GM12878 (cell line): Measurements from ENCODE around the gene DIAPH2. TPM values are rescaled to one million over a fixed set of nuclear protein-coding genes. Genes with fewer than 3 reads are reported as not detected.

Source experiments
- ATAC-seq: fragments of 200-7000 bp; cut with Tn5 transposase; 3 replicates; pipeline ENCODE4 v1.9.1; 2020; ENCODE audit warnings: mild to moderate bottlenecking, moderate library complexity
- BruUV-seq: library from RNA; stranded (reverse); fragments of 400-500 nt; replicated peaks from 2 replicates; lab custom pipeline; 2021; lab: Mats Ljungman, UMichigan
- CTCF ChIA-PET: fragments of 300-600 bp; sonication (Branson Sonifier 250); formaldehyde crosslinking; extraction: SDS; loops from one replicate; lab custom pipeline; 2021; ENCODE audit warnings: inconsistent platforms; lab: Yijun Ruan, JAX
- POLR2A ChIA-PET: fragments of 350-600 bp; formaldehyde crosslinking; extraction: SDS; loops from one replicate; lab custom pipeline; 2021; ENCODE audit warnings: inconsistent platforms; lab: Charles Lee
- RAD21 ChIA-PET: fragments of 300-600 bp; sonication (Branson Sonifier 250); formaldehyde crosslinking; loops from one replicate; lab custom pipeline; 2023; ENCODE audit warnings: antibody characterized with exemption; ENCODE audit not compliant: unreplicated experiment; lab: Charles Lee
- SMC1A ChIA-PET: fragments of 300-600 bp; sonication (Branson Sonifier 250); formaldehyde crosslinking; loops from one replicate; lab custom pipeline; 2023; ENCODE audit not compliant: unreplicated experiment, uncharacterized antibody; lab: Charles Lee
- DNase-seq: peaks from one replicate; pipeline ENCODE4 v3.0.0-alpha.2; 2011; ENCODE audit warnings: low read depth, low spot score
- FAIRE-seq: peaks from 3 replicates; lab custom pipeline; 2011; peaks lifted over from hg19 to GRCh38; lab: Jason Lieb, UNC
- H2AFZ ChIP-seq: 2 replicates; pipeline ENCODE4 v1.6.0; 2011; ENCODE audit warnings: low read depth, low read length, control low read depth; ENCODE audit not compliant: control insufficient read depth
- H3K27ac ChIP-seq: 2 replicates; pipeline ENCODE4 v1.5.1; 2011; ENCODE audit warnings: control low read depth; ENCODE audit not compliant: control insufficient read depth, insufficient read depth
- H3K27me3 ChIP-seq, 2 experiments: replicated peaks in 1 of 2; 2 replicates each; pipeline versions ENCODE4 v1.6.0 to v1.6.1; 2011; ENCODE audit warnings: low read length in 1 of 2; ENCODE audit not compliant: control insufficient read depth in 2 of 2, insufficient read depth in 2 of 2
- H3K36me3 ChIP-seq, 2 experiments: 2 replicates each; pipeline ENCODE4 v1.5.1; 2011; ENCODE audit warnings: low read length in 1 of 2; ENCODE audit not compliant: control insufficient read depth in 2 of 2, insufficient read depth in 2 of 2
- H3K4me1 ChIP-seq: 2 replicates; pipeline ENCODE4 v1.6.1; 2011; ENCODE audit warnings: mild to moderate bottlenecking, low read length, moderate library complexity, mixed read lengths; ENCODE audit not compliant: control insufficient read depth, insufficient read depth
- H3K4me2 ChIP-seq: 2 replicates; pipeline ENCODE4 v1.6.0; 2011; ENCODE audit warnings: control low read depth; ENCODE audit not compliant: control insufficient read depth, insufficient read depth
- H3K4me3 ChIP-seq: fragments of 200-600 bp; sonication (generic); 2 replicates; pipeline ENCODE4 v1.5.1; 2016
- H3K79me2 ChIP-seq: 2 replicates; pipeline ENCODE4 v1.6.0; 2011; ENCODE audit warnings: low read length; ENCODE audit not compliant: control insufficient read depth, insufficient read depth
- H3K9ac ChIP-seq: 2 replicates; pipeline ENCODE4 v1.8.0; 2011; ENCODE audit warnings: low read length, control low read depth, mixed read lengths; ENCODE audit not compliant: control insufficient read depth, insufficient read depth
- H3K9me3 ChIP-seq: replicated peaks from 3 replicates; pipeline ENCODE4 v1.5.1; 2011; ENCODE audit warnings: mild to moderate bottlenecking, low read length; ENCODE audit not compliant: control insufficient read depth, insufficient read depth
- H4K20me1 ChIP-seq: 2 replicates; pipeline ENCODE4 v1.6.0; 2011; ENCODE audit not compliant: control insufficient read depth, insufficient read depth
- ATF2 ChIP-seq: IDR thresholded peaks from 2 replicates; pipeline ENCODE4 v1.6.1; 2012; ENCODE audit warnings: low read length, inconsistent platforms
- BCL11A ChIP-seq: IDR thresholded peaks from 2 replicates; pipeline ENCODE4 v1.6.1; 2011; ENCODE audit warnings: low read depth, low read length
- BCLAF1 ChIP-seq: fragments of 450-650 bp; IDR thresholded peaks from 2 replicates; pipeline ENCODE4 v1.6.1; 2017; ENCODE audit warnings: antibody characterized with exemption, mild to moderate bottlenecking, moderate library complexity
- CEBPB ChIP-seq, 2 experiments: fragments of 150-350 bp in 1 of 2; IDR thresholded peaks; 2 replicates each; pipeline ENCODE4 v1.6.1; 2012 to 2014; ENCODE audit warnings: low read depth in 2 of 2, low read length in 2 of 2, borderline replicate concordance in 1 of 2, inconsistent platforms in 1 of 2
- CREM ChIP-seq: IDR thresholded peaks from 2 replicates; pipeline ENCODE4 v1.6.1; 2014; ENCODE audit warnings: antibody characterized with exemption, low read depth
- ETV6 ChIP-seq, 2 experiments: fragments of 450-650 bp in 1 of 2; IDR thresholded peaks in 1 of 2; conservative IDR thresholded peaks in 1 of 2; 2 replicates each; pipeline ENCODE4 v1.6.1; 2014; ENCODE audit warnings: antibody characterized with exemption in 1 of 2, borderline replicate concordance in 1 of 2, low read depth in 1 of 2, mild to moderate bottlenecking in 1 of 2, moderate library complexity in 1 of 2
- HSF1 ChIP-seq: fragments of 150-350 bp; IDR thresholded peaks from 2 replicates; pipeline ENCODE4 v1.6.1; 2014; ENCODE audit warnings: mild to moderate bottlenecking, low read depth, low read length
- JUNB ChIP-seq: IDR thresholded peaks from 2 replicates; pipeline ENCODE4 v1.6.1; 2016; ENCODE audit warnings: antibody characterized with exemption, mild to moderate bottlenecking
- JUND ChIP-seq: IDR thresholded peaks from 2 replicates; pipeline ENCODE4 v1.6.1; 2012; ENCODE audit warnings: low read depth, mild to moderate bottlenecking, low read length, improper control_type of control experiment, moderate library complexity
- PAX5 ChIP-seq: IDR thresholded peaks from 2 replicates; pipeline ENCODE4 v1.6.1; 2011; ENCODE audit warnings: low read depth, low read length, borderline replicate concordance
- PKNOX1 ChIP-seq: fragments of 450-650 bp; IDR thresholded peaks from 2 replicates; pipeline ENCODE4 v1.6.1; 2016; ENCODE audit warnings: mild to moderate bottlenecking
- PML ChIP-seq: IDR thresholded peaks from 2 replicates; pipeline ENCODE4 v1.6.1; 2012; ENCODE audit warnings: low read length, inconsistent platforms
- POLR2AphosphoS2 ChIP-seq: IDR thresholded peaks from 2 replicates; pipeline ENCODE4 v1.6.1; 2011; ENCODE audit warnings: low read depth, mild to moderate bottlenecking, low read length, improper control_type of control experiment, moderate library complexity
- POU2F2 ChIP-seq: IDR thresholded peaks from 3 replicates; pipeline ENCODE4 v1.6.1; 2011; ENCODE audit warnings: low read depth, mild to moderate bottlenecking, low read length, borderline replicate concordance
- RELA ChIP-seq: fragments of 450-650 bp; IDR thresholded peaks from 2 replicates; pipeline ENCODE4 v1.8.0; 2014; ENCODE audit warnings: borderline replicate concordance; ENCODE audit not compliant: partially characterized antibody
- TAF1 ChIP-seq: IDR thresholded peaks from 2 replicates; pipeline ENCODE4 v1.6.1; 2011; ENCODE audit warnings: mild to moderate bottlenecking, low read depth, low read length, borderline replicate concordance
- ZNF24 ChIP-seq: fragments of 450-650 bp; IDR thresholded peaks from 2 replicates; pipeline ENCODE4 v1.6.1; 2017; ENCODE audit warnings: antibody characterized with exemption, mild to moderate bottlenecking
- WGBS: methylation state at CpG from one replicate; pipeline ENCODE4 v1.1.6; 2016; ENCODE audit warnings: low lambda C conversion rate; ENCODE audit not compliant: insufficient replicate concordance, insufficient coverage; ENCODE audit errors: missing lambda C conversion rate; 5-methylcytosine and 5-hydroxymethylcytosine counted together
- in situ Hi-C: fragments of 300-500 bp; cut with MboI; formaldehyde crosslinking; loops from 9 replicates; pipeline ENCODE4 v1.14.3; 2018; ENCODE audit warnings: mixed read lengths
- intact Hi-C: fragments of 100-400 bp; cut with micrococcal nuclease; formaldehyde crosslinking; loops from one replicate; pipeline ENCODE4 v1.14.2; 2022; ENCODE audit not compliant: unreplicated experiment
- polyA plus RNA-seq, 11 experiments: library from polyadenylated mRNA; depleted of rRNA in 4 of 11; unstranded in 6 of 11; stranded (reverse) in 5 of 11; fragments of >200 nt; fragmentation: Nextera tagmentation in 4 of 11; fragmentation: Illumina TruSeq in 1 of 11; extraction: Ambion mirVana in 4 of 11; extraction: Trizol in 1 of 11; gene quantifications; 1 replicate in 1 of 11; 2 replicates in 10 of 11; pipeline versions ENCODE4 v1.2.1 to v1.2.3, GENCODE V29; 2011 to 2016; ENCODE audit warnings: inconsistent platforms in 2 of 11, missing spikeins in 2 of 11, low read depth in 1 of 11
- total RNA-seq, 4 experiments: library from RNA; depleted of rRNA in 3 of 4; stranded (reverse); fragments of >200 nt in 3 of 4; fragmentation: Illumina TruSeq in 1 of 4; extraction: Trizol in 1 of 4; gene quantifications; 2 replicates each; pipeline versions ENCODE4 v1.2.1 to v1.2.3, GENCODE V29; 2013 to 2021

DIAPH2 gene
- total and polyA plus RNA-seq, 10 of the 15 experiments (the other 5 are each of a cell fraction or from before 2014, with no cell fraction given) = 2.2 to 16.6 (median 8.8) TPM

- ChIA-PET RAD21 (no interaction called here), POLR2A (no interaction called here), SMC1A (interaction anchor here (0.9 to 1.6 kb wide), 5 partner anchors 9 to 194 kb away, joined by 3 to 4 read pairs (median 3); no protein-coding TSS in a partner anchor), CTCF (interaction anchor here (0.7 to 1.1 kb wide), 2 partner anchors 9 to 12 kb away, joined by 3 read pairs; no protein-coding TSS in a partner anchor)
- Histone ChIP-seq H2AFZ (no peak overlapping the region), H3K9ac (no peak overlapping the region), H3K4me1 (no peaks in the 10 kb centered on the region), H3K4me2 (no peak overlapping the region), H3K27me3 (no peaks in the 10 kb centered on the region), H3K36me3 (no peaks in the 10 kb centered on the region), H3K4me3 (0 out of 2 replicates have a peak overlapping the region, but pooled peaks have one; percentile 31), H4K20me1 (no peaks in the 10 kb centered on the region), H3K27ac (no peak overlapping the region), H3K9me3 (no peaks in the 10 kb centered on the region), H3K79me2 (no peaks in the 10 kb centered on the region)
- no TSS peak for BruUV-seq
- DNase-seq (peak; percentile 61), FAIRE-seq (peak; percentile 89), ATAC-seq (peak; percentile 89)
- intact Hi-C loops (no loop called here), in situ Hi-C loops (no loop called here)
- 0% methylated on average over 4 of the region's 4 CpGs for WGBS
- TF ChIP-seq PKNOX1 (peak; percentile 86), POU2F2 (no peak), HSF1 (no peak), RELA (no peak), PML (no peak), ZNF24 (no peak), BCL11A (0 out of 2 replicates have a peak, but pooled peaks have one; percentile 48), PAX5 (0 out of 2 replicates have a peak, but pooled peaks have one; percentile 13), JUND (peak; percentile 54; the same call in 1 of the 2 replicates), CREM (0 out of 2 replicates have a peak, but pooled peaks have one; percentile 24), ETV6 (conservative IDR thresholded peaks at IDR 0.05 in 1 of 2, IDR thresholded peaks at IDR 0.05 in 1 of 2; ENCODE audit: borderline replicate concordance in 1 of 2, low read depth in 1 of 2) (no peak), POLR2AphosphoS2 (no peak), ATF2 (peak; percentile 67), JUNB (peak; percentile 91), BCLAF1 (no peak), TAF1 (no peak), CEBPB (IDR thresholded peaks at IDR 0.05; ENCODE audit: borderline replicate concordance in 1 of 2, low read depth in 2 of 2, low read length in 2 of 2) (0 out of 4 replicates have a peak, but pooled peaks of 1 of the 2 experiments have one; percentile 16)
These were observed 354.9 kb downstream of the DIAPH2 start for GRCh38 chrX:97039363-97040029.
